Dendritic cell treated with granulocyte-macrophage colony-stimulating factor and Interleukin-4, amounts not matched to agents 40 ng/mL and 50 ng/mL, for 4 days (primary cell): ENCODE results near the gene CSMD2.

Experiments used
- H3K27ac Mint-ChIP-seq: one replicate; pipeline ENCODE4 v1.8.0; 2022; ENCODE audit warnings: mild to moderate bottlenecking, mixed read lengths
- H3K27me3 Mint-ChIP-seq: one replicate; pipeline ENCODE4 v1.8.0; 2022; ENCODE audit warnings: mild to moderate bottlenecking, mixed read lengths
- H3K36me3 Mint-ChIP-seq: one replicate; pipeline ENCODE4 v1.8.0; 2022; ENCODE audit warnings: low read depth, mixed read lengths
- H3K4me1 Mint-ChIP-seq: one replicate; pipeline ENCODE4 v1.8.0; 2022; ENCODE audit warnings: low read depth, mixed read lengths
- H3K4me3 Mint-ChIP-seq: one replicate; pipeline ENCODE4 v1.8.0; 2022; ENCODE audit warnings: mild to moderate bottlenecking, moderate library complexity, mixed read lengths
- H3K9me3 Mint-ChIP-seq: one replicate; pipeline ENCODE4 v1.8.0; 2022; ENCODE audit warnings: mixed read lengths
- intact Hi-C: fragments of 100-400 bp; cut with micrococcal nuclease; formaldehyde crosslinking; loops from one replicate; pipeline ENCODE4 v1.15.0; 2022

The CSMD2 gene

GRCh38 chr1:33468531-33468930 is 696.5 kb downstream of the CSMD2 start:
- Mint-ChIP-seq H3K4me3 (no peak overlapping the region), H3K27me3 (peaks cover 14% of the 10 kb centered on the region), H3K27ac (no peak overlapping the region), H3K4me1 (peaks cover 70% of the 10 kb centered on the region), H3K9me3 (no peaks in the 10 kb centered on the region), H3K36me3 (no peaks in the 10 kb centered on the region)
- intact Hi-C loops: no loop called here

GRCh38 chr1:33468011-33468410 is 697.0 kb downstream of the CSMD2 start:
- intact Hi-C loops: no loop called here
- H3K9me3 Mint-ChIP-seq: no peaks in the 10 kb centered on the region
- peaks cover 70% of the 10 kb centered on the region for H3K4me1 Mint-ChIP-seq
- H3K4me3 Mint-ChIP-seq: no peak overlapping the region
- H3K27ac Mint-ChIP-seq: no peak overlapping the region
- peaks cover 14% of the 10 kb centered on the region for H3K27me3 Mint-ChIP-seq
- H3K36me3 Mint-ChIP-seq: no peaks in the 10 kb centered on the region

- H3K9me3 Mint-ChIP-seq: no peaks in the 10 kb centered on the region
- no peak overlapping the region for H3K4me3 Mint-ChIP-seq
- H3K36me3 Mint-ChIP-seq: no peaks in the 10 kb centered on the region
- intact Hi-C loops: no loop called here
- peaks cover 74% of the 10 kb centered on the region for H3K4me1 Mint-ChIP-seq
- no peak overlapping the region for H3K27ac Mint-ChIP-seq
- H3K27me3 Mint-ChIP-seq: peaks cover 14% of the 10 kb centered on the region
These were observed 698.9 kb downstream of the CSMD2 start for GRCh38 chr1:33466159-33466558.

- peaks cover 14% of the 10 kb centered on the region for H3K27me3 Mint-ChIP-seq
- no peak overlapping the region for H3K4me3 Mint-ChIP-seq
- intact Hi-C loops: no loop called here
- no peaks in the 10 kb centered on the region for H3K9me3 Mint-ChIP-seq
- peak overlapping the region; percentile 61 for H3K27ac Mint-ChIP-seq
- no peaks in the 10 kb centered on the region for H3K36me3 Mint-ChIP-seq
- H3K4me1 Mint-ChIP-seq: peaks cover 76% of the 10 kb centered on the region
These were observed 699.7 kb downstream of the CSMD2 start for GRCh38 chr1:33465316-33465715.

- Mint-ChIP-seq H3K4me1 (peaks cover 84% of the 10 kb centered on the region), H3K36me3 (no peaks in the 10 kb centered on the region), H3K4me3 (no peak overlapping the region), H3K27ac (no peak overlapping the region), H3K9me3 (no peaks in the 10 kb centered on the region), H3K27me3 (peaks cover 14% of the 10 kb centered on the region)
- intact Hi-C loops: no loop called here
These were observed 700.5 kb downstream of the CSMD2 start for GRCh38 chr1:33464552-33464951.
